Measurements from ENCODE around the gene DPEP2NB. TPM values are rescaled to one million over a fixed set of nuclear protein-coding genes. Genes with fewer than 3 reads are reported as not detected.

Gene DPEP2NB, protein sequence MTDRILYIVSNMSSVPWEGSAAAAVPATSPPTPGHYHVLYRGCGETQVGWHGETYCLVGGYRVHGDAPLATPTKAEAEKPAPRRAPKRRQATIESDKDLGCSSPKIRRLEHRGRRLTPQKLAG
- not detected for total RNA-seq

DNA sequence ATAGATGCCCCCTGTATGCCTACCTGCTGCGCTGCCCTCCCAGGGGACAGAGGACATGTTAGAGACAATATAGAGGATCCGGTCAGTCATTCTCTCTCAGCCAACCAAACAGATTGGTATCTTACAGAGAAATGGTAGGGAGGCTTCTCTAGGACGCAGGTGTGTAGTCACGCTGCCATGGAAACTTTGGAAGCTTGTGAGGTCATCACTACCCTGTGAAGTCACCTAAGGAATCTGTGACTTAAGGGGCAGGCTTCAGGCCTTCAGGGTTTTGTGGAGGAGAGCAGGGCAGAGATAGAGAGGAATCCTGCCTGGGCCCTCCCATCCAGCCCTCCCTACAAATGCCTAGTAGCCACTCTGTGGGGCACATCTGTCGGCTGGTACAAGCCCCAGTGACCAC lies at the start of gene DPEP2NB:
Gene DPEP2NB (minus strand): TSS at position 231 of the 400 bp plus-strand sequence. CDS start 141 bp downstream, at position 90.

DNA sequence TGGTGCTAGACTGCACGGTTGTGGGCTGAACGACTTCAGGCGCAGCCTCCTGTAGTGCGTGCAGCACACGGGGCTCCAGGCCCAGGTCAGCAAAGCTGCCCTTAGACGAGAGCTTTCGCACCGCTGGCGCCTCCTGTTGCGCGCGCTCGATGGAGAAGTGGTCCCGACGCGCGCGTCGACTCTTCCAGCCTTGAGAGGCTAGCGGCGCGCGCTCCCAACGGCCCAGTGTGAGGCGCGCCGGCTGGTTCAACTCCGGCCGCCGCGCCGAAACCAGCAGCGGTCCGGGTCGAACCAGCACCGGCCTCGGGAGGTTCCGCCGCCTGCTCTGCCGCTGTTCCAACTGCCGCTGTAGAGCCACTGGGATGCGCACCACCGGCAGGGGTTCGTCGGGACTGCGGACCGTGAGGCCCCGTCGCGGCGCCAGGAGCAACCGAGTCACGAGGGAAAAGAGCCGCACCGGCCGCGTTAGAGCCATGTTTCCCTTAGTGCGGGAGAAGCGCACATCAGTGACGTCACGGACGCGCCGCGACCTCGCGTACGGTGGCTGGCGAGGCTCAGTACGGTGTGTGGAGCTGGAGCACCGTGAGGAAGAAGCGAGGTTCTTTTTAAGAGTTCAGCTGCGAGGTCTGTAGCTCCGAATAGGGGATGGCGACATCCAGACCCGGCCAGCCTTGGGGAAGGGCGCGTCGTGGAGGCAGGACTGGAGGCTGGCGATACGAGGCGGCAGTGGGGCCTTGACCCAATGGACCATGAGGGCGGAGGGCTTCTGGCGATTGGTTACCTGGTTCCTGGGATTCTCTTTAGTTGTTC lies 7.2 kb upstream of the DPEP2NB start, which contains the start of the genes DDX28 and DUS2:
Gene DDX28 (minus strand): TSS at position 505 of the 810 bp plus-strand sequence. CDS start 30 bp downstream, at position 475.
Gene DUS2 (plus strand): TSS at position 557 of the 810 bp plus-strand sequence. CDS start 14,740 bp downstream, outside the sequence.

DNA sequence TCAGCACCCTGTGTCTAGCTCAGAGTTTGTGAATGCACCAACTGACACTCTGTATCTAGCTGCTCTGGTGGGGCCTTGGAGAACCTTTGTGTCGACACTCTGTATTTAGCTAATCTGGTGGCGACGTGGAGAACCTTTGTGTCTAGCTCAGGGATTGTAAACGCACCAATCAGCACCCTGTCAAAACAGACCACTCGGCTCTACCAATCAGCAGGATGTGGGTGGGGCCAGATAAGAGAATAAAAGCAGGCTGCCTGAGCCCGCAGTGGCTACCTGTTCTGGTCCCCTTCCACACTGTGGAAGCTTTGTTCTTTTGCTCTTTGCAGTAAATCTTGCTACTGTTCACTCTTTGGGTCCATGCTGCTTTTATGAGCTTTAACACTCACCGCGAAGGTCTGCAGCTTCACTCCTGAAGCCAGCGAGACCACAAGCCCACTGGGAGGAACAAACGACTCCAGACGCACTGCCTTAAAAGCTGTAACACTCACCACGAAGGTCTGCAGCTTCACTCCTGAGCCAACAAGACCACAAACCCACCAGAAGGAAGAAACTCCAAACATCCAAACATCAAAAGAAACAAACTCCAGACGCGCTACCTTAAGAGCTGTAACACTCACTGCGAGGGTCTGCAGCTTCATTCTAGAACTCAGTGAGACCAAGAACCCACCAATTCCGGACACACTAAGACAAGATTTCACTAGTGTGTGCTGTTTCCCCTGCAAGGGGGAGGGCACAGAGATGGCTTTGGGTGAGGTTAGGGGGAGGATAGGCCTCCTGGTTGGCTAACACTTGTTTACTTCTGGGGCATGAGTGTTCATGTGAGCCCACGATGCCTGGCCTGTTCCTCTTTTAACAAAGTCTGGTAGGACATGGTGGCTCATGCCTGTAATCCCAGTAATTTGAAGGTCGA lies 16.7 kb downstream of the DPEP2NB start, which contains the start of gene DPEP2:
Gene DPEP2 (minus strand): TSS at position 706 of the 910 bp plus-strand sequence. CDS start 6,272 bp downstream, outside the sequence.

DNA sequence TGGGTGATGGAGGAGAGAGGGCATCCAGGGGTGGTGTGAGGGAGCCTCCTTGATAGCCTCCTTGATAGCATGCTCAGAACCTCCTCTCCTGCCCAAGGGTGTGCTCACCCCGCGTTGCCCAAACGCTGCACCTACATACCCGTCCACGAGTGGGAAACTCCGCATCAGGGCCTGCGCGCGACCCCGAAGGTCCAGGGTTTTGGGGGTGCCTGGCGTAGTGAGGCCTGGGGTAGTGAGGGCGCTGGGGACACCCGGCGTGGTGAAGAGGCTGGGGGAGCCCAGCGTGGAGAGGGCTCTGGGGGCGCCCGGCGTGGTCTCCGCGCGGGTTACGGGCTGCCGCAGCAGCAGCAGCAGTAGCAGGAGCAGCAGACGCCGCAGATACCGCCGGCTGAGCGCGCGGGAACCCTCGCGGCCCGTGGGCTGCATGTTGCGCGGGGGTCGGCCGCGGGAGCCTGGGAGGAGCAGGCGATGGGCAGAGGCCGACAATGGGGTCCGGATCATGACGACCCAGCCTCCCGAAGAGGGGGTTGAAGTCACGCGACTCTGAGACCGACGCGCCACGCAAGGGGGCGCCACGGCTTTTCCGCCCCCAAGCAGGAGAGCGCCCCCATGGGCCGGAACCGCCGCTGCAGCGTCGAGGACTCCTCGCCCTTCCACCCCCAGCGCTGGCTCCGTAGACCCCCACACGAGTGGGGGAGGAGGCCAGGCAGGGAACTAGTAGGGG lies 35.6 kb downstream of the DPEP2NB start, which contains the start of gene DPEP3:
Gene DPEP3 (minus strand): TSS at position 545 of the 724 bp plus-strand sequence. CDS start 119 bp downstream, at position 426.

DNA sequence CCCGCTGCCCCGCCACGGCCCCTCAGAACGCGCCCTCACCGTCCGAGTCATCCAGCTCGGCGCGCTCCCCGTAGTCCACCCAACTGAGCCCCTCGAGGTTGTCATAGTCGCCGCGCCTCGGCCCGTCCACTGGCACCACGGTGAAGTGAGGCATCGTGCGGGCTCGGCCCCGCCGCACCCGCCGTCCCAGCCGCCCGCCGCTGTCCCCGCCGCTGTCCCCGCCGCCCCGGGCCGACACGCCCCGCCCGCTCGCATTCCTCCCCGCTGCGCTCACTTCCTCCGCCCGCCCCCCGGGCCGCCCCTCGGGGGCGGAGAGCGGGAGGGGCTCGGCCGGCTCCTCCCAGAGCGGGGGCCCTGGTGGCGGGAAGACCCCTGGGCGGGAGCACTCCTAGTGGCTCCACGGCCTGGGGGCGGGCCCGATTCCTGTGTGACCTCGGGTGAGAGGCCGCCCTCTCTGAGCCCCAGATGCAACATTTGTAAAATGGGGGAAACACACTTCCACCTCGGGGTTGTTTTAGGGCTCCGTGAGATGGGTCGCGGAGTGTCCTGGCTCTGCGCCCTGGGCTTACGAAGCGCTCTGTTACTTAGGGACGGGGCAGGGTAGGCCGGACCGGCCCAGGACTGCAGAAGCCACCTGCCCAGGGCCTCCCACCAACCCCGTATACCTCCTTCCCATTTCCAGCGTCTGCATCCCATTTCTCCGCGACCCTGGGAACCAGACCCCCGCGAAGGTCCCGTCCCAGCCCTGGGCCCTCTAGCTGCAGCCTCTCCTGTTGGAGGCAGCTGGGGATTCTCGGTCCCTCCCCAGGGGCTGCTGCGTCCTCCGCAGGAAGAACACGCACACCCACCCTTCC lies 47.1 kb downstream of the DPEP2NB start, which contains the start of gene SLC12A4:
Gene SLC12A4 (minus strand): TSS at position 238 of the 854 bp plus-strand sequence. CDS start 84 bp downstream, at position 154.

Small RNA genes within 50 kb of the gene (small RNA-seq; reads per million reads assigned to genes)
- 0.21 to 0.35 reads per million in 2 donors for gene RNU6-359P

Other genes starting within 250 kb of the DPEP2NB start
- gene RANBP10, start 209.4 kb downstream of the DPEP2NB start, total RNA-seq = 10 to 100 TPM; 13.8 to 14.0 TPM
- gene TSNAXIP1, start 209.0 kb downstream of the DPEP2NB start, total RNA-seq = under 1 TPM; 0.67 to 0.69 TPM
- 10 to 100 TPM; 26.5 to 40.0 TPM for gene THAP11, start 173.6 kb downstream of the DPEP2NB start, total RNA-seq
- gene NUTF2, start 169.0 kb downstream of the DPEP2NB start, total RNA-seq = 100 to 1,000 TPM; 317 to 429 TPM
- gene CENPT, start 168.2 kb downstream of the DPEP2NB start, total RNA-seq = 10 to 100 TPM; 20.3 to 29.0 TPM
- gene EDC4, start 142.9 kb downstream of the DPEP2NB start, total RNA-seq = 10 to 100 TPM; 55.7 to 64.9 TPM
- under 1 TPM in 1 of 2 donors, not detected in 1; 0.34 TPM for gene NRN1L, start 131.0 kb downstream of the DPEP2NB start, total RNA-seq
- gene PSKH1, start 122.7 kb downstream of the DPEP2NB start, total RNA-seq = 10 to 100 TPM; 19.6 to 24.1 TPM
- 1 to 10 TPM in 1 of 2 donors, not detected in 1; 1.3 TPM for gene CTRL, start 84.0 kb downstream of the DPEP2NB start, total RNA-seq
- 10 to 100 TPM; 63.9 to 66.4 TPM for gene PSMB10, start 79.1 kb downstream of the DPEP2NB start, total RNA-seq
- gene LCAT, start 71.8 kb downstream of the DPEP2NB start, total RNA-seq = 1 to 10 TPM; 1.0 to 1.7 TPM
- 10 to 100 TPM; 25.3 to 25.5 TPM for gene SLC12A4, start 47.3 kb downstream of the DPEP2NB start, total RNA-seq
- gene DPEP3, start 35.4 kb downstream of the DPEP2NB start, total RNA-seq = not detected
- not detected for gene DPEP2, start 16.4 kb downstream of the DPEP2NB start, total RNA-seq
- 10 to 100 TPM; 17.6 to 19.6 TPM for gene DDX28, start 7.3 kb upstream of the DPEP2NB start, total RNA-seq
- 10 to 100 TPM; 14.1 to 24.6 TPM for gene DUS2, start 7.4 kb upstream of the DPEP2NB start, total RNA-seq
- gene NFATC3, start 69.5 kb upstream of the DPEP2NB start, total RNA-seq = 10 to 100 TPM; 20.3 to 31.3 TPM
- gene ESRP2, start 220.2 kb upstream of the DPEP2NB start, total RNA-seq = under 1 TPM in 1 of 2 donors, not detected in 1; under 0.01 TPM
- gene PLA2G15, start 229.5 kb upstream of the DPEP2NB start, total RNA-seq = 10 to 100 TPM; 31.0 to 34.4 TPM
- gene SLC7A6, start 248.6 kb upstream of the DPEP2NB start, total RNA-seq = 10 to 100 TPM; 30.3 to 34.8 TPM